HepG2 (cell line): ENCODE measurements around the gene NTRK2.

Source experiments
- CTCF ChIP-seq: sonication (generic); formaldehyde crosslinking; IDR thresholded peaks from 2 replicates; pipeline ENCODE4 v1.5.0; 2020; ENCODE audit warnings: mild to moderate bottlenecking, missing genetic modification reagents, moderate library complexity
- FIP1L1 ChIP-seq: fragments of 200-400 bp; formaldehyde crosslinking; IDR thresholded peaks from 2 replicates; pipeline ENCODE4 v1.6.1; 2018; ENCODE audit warnings: low read depth, mild to moderate bottlenecking, low read length, moderate library complexity, borderline replicate concordance; ENCODE audit not compliant: insufficient read depth
- KAT7 ChIP-seq: IDR thresholded peaks from 2 replicates; pipeline ENCODE4 v1.6.1; 2018; ENCODE audit warnings: borderline replicate concordance, missing compliant biosample characterization
- NR2C2 ChIP-seq: sonication (generic); formaldehyde crosslinking; IDR thresholded peaks from 2 replicates; pipeline ENCODE4 v1.4.0; 2020; ENCODE audit warnings: missing genetic modification reagents, mild to moderate bottlenecking, moderate library complexity, borderline replicate concordance
- POLR2AphosphoS5 ChIP-seq: IDR thresholded peaks from 2 replicates; pipeline ENCODE4 v1.6.1; 2012; ENCODE audit warnings: low read depth, low read length
- SETDB1 ChIP-seq: sonication (generic); formaldehyde crosslinking; IDR thresholded peaks from 2 replicates; pipeline ENCODE4 v1.5.1; 2020; ENCODE audit warnings: missing genetic modification reagents, mild to moderate bottlenecking, borderline replicate concordance
- SOX6 ChIP-seq, 2 experiments: fragments of 450-650 bp in 1 of 2; sonication (generic) in 1 of 2; formaldehyde crosslinking in 1 of 2; IDR thresholded peaks; 2 replicates each; pipeline versions ENCODE4 v1.4.0 to v1.6.1; 2017 to 2020; ENCODE audit warnings: antibody characterized with exemption in 1 of 2, mild to moderate bottlenecking in 1 of 2, missing genetic modification reagents in 1 of 2
- TARDBP ChIP-seq: sonication (generic); formaldehyde crosslinking; IDR thresholded peaks from 2 replicates; pipeline ENCODE4 v1.8.0; 2022; ENCODE audit warnings: mild to moderate bottlenecking, missing genetic modification reagents
- ZEB1 ChIP-seq: IDR thresholded peaks from 2 replicates; pipeline ENCODE4 v1.6.1; 2012; ENCODE audit warnings: mild to moderate bottlenecking, low read depth, inconsistent platforms; ENCODE audit not compliant: insufficient replicate concordance
- ZNF12 ChIP-seq: sonication (generic); formaldehyde crosslinking; IDR thresholded peaks from 2 replicates; pipeline ENCODE4 v1.5.0; 2020; ENCODE audit warnings: missing genetic modification reagents
- ZNF180 ChIP-seq: sonication (generic); formaldehyde crosslinking; IDR thresholded peaks from 2 replicates; pipeline ENCODE4 v1.4.0; 2020; ENCODE audit warnings: low read depth, missing genetic modification reagents, borderline replicate concordance
- ZNF512 ChIP-seq: sonication (generic); formaldehyde crosslinking; IDR thresholded peaks from 2 replicates; pipeline ENCODE4 v1.4.0; 2020; ENCODE audit warnings: mild to moderate bottlenecking, missing genetic modification reagents
- TF ChIP-seq, protein P1 (sequence below), 2 experiments: sonication (generic) in 1 of 2; formaldehyde crosslinking in 1 of 2; IDR thresholded peaks; 2 replicates each; pipeline versions ENCODE4 v1.5.1 to v1.6.1; 2011 to 2020; ENCODE audit warnings: borderline replicate concordance in 1 of 2, low read depth in 1 of 2, low read length in 1 of 2, mild to moderate bottlenecking in 1 of 2, missing genetic modification reagents in 1 of 2, moderate library complexity in 1 of 2

DNA sequence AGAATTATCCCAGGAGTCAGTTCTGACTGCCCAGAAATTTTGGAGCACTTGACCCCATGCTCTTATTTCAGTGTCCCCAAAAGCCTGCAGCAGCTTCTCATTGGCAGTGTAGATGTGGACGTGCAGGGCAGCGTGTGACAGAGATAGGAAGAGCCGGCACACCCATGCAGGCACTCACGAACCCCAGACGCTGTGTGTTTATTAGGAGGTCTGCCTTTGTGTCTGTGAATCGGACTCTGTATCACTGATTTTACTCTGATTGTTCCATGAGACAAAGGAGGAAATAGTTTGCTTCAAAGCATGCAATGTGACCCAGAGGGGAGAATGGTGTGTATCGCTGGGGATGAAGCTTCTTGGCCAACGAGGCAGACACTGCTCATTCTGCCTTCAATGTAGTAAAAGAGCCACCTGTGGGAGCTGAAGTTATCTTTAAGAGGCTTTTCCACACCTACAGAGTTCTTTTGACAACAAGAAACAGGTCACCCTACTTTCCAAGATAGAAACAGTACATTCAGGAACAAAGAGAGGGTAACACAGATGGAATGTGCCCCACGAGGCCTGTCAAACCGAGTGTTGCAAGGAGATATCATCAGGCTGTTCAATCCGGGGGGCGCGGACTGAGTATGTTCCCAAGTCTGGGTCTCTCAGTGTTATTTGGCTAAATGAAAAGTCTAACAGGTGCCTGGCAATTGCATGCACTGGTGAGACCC is 224.0 kb downstream of the NTRK2 start:
- TF ChIP-seq ZNF512 (no peak), TARDBP (no peak), ZNF12 (no peak), SOX6 (IDR thresholded peaks at IDR 0.05) (no peak), SOX6 (CRISPR knock-in tag; IDR thresholded peaks at IDR 0.05) (no peak), FIP1L1 (no peak), KAT7 (CRISPR knock-in tag) (no peak), POLR2AphosphoS5 (no peak), ZEB1 (no peak), CTCF (no peak), SETDB1 (CRISPR knock-in tag) (no peak), ZNF180 (CRISPR knock-in tag) (no peak), NR2C2 (no peak)
- TF ChIP-seq, protein P1, sequence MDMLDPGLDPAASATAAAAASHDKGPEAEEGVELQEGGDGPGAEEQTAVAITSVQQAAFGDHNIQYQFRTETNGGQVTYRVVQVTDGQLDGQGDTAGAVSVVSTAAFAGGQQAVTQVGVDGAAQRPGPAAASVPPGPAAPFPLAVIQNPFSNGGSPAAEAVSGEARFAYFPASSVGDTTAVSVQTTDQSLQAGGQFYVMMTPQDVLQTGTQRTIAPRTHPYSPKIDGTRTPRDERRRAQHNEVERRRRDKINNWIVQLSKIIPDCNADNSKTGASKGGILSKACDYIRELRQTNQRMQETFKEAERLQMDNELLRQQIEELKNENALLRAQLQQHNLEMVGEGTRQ (IDR thresholded peaks at IDR 0.05; ENCODE audit: low read depth, low read length), result no peak
- TF ChIP-seq, protein P1 (CRISPR knock-in tag; IDR thresholded peaks at IDR 0.05; ENCODE audit: borderline replicate concordance), result no peak
